ENCODE results near the gene PRKG2.
"Not testable (repeated sequence)": the region's sequence is repeated elsewhere in the genome, so short reads cannot be mapped to it uniquely, and the experiment has no call there.

Gene PRKG2

GRCh38 chr4:81214881-81215868, at the start of gene PRKG2:
Gene PRKG2 (minus strand): TSS chr4:81215222. CDS start chr4:81205047, 10,175 bp downstream.
- peak; percentile 9 for DNase-seq

DNA sequence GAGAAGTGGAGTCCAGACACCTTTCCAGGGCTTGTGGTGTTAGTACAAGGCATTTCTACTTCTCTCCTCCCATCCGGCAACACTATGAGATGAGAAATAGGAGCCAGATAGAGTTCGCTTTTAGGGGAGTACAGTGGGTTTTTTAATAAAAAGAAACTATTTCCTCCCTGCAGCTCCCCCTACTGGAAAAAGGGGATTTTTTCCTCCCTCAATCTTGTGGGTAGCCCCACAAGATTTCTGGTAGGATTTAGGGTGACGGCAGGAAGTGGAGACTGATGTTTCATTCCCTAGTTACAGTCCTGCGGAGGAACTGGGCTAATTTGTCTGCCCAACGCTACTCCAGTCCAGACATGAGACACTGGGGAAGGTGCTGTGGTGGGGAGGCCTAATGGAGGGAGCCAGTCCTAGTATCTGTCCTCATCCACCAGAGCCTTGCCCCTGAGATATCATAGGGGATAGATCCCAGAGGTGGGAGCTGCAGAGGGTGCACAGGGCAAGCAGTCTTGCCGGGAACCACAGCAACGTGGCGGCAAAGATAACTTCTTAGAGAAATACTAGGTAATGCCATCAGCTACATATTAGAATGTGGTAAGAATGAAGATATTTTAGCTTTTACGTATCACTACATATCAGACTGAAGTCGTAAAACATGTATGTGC, 45.5 kb upstream of the PRKG2 start:
- peak; percentile 35 for DNase-seq

- DNase-seq: no peak
Observed at GRCh38 chr4:81258841-81259550, 44.0 kb upstream of the PRKG2 start.

- peak; percentile 79 for DNase-seq
Observed at GRCh38 chr4:81257816-81258215, 42.8 kb upstream of the PRKG2 start.

GRCh38 chr4:81257021-81257420, 42.0 kb upstream of the PRKG2 start:
- no peak for DNase-seq

DNA sequence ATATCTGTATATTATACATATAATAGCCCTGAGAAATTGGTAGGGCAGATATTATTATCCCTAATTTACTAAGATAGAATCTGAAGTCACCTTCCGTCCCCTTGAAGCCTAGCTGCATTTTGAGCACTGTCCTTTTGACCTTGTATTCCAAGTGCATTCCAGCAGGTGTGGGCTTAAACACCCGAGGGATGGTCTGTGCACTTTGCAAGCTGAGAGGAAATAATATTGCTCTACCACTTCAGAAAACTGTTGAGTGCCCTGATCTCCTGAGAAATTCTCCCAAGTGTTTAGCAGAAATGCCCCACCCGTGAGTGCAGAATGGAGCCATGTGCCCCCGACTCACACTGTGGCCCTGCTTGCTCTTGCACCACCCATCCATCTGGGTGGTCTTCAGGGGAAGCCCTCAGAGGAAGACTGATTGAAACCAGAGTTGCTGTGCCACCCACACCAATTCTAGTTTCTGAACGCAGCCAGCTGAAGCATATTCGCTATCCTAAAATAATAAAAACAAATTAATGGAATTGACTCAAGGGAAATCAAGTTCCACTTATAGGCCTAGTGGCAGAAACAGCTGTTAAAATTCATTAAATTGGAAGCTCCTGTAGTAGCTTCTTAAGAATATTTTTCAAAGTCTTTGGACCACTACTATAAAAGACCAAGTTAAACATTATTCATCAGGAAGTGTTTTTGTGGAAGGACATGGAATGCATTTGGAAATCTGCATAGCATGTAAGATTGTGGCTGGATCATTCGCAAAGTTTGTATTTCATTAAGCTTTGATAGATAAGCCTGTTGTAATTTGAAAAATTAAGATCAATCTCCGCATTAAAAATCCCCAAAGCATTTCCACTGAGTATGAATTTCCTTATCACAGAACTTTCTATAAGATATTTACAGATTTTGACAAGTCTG, 41.3 kb upstream of the PRKG2 start:
- no peak for DNase-seq

DNA sequence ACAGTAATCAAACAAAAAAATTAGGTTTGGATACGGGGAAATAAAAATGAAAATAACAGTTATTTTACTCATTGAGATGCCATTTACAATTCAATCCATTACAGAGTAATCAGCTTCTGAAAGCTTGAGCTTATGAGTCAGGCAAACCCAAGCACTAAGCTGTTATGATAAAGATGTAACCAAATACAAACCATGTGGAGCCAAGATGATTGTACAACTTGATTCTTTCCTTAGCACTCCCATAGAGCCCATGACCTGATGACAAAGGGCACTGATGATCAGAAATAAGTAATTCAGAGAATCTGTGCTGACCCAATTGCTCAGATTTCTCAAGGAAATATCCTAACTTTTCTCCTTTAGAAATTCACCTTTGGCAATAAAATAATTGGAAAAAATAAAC, 40.5 kb upstream of the PRKG2 start:
- DNase-seq: peak; percentile 17

DNA sequence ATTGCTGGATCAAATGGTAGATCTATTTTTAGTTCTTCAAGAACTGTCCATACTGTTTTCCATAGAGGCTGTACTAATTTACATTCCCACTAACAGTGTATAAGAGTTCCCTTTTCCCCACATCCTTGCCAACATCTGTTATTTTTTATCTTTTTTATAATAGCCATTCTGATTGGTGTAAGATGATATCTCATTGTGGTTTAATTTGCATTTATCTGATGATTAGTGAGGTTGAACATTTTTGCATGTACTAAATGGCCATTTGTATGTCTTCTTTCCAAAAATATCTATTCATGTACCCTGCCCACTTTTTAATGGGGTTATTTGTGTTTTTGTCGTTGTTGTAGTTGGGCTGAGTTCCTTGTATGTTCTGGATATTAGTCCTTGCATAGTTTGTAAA, 35.4 kb upstream of the PRKG2 start:
- DNase-seq: no peak

DNA sequence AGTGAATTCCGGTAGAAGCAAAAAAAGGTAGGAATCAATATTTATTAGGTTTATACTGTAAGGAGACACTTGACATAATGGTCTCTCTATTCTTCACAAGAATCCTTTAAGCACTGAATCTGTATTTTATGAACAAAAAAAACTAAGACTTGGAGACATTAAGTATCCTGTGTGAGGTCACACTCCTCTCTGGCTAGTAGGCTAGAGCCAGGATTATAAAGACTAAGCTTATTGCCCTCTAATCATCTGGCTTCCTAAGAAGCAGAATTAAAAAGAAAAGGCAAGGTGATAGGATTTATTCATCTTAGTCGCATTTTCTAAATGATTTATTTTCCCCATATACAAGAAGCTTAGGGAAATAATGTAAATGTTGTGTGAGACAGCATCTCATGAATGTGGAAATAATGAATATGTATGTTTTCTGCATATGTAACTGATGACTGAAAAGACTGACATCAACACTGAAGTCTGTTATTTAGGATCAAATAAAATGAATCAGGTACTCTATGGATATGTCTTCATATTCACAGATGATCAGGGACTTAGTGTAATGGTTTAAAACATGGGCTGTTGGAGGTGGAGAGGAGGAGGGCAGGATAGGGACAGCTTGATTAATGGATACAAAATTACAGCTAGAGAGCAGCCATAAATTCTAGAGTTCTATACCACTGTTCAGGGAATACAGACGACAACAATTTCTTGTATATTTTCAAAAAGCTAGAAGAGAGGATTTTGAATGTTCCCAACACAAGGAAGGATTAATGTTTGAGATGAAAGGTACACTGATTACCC, 30.4 kb upstream of the PRKG2 start:
- no peak for DNase-seq

- DNase-seq: no peak
Observed at GRCh38 chr4:81237791-81238190, 22.8 kb upstream of the PRKG2 start.

DNA sequence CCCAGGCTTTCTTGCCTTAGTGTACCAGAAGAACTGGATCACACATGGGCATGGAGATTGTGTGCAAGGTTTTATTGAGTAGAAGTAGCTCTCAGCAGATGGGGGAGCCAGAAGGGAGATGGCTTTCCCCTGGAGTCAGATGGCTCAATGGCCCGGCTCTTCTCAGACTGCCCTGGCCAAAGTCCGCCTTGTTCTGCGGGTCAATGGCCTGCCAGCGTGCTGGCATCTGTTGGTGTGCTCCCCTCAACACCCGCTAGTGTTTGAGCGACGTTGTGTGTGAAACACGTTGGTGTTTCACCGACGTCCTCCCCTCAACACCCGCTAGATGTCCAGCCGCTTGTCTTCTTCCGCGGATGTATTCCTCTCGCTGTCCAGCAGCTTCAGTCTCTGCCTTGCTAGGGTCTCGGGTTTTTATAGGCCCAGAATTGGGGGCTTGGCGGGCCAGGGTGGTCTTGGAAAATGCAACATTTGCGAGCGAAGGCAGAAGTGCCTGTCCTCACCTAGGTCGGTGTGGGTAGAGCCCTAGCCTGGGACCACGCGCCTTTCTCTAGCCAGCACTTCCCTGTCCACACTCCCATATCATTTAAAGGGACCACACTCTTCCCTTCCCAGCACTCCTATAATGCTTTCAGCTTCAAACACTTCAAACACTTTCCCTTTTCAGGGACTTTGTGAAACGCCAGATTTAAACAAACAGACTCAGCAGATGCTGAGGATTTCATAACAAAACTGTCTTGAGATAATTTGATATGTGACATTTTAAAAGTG, 21.1 kb upstream of the PRKG2 start:
- no peak for DNase-seq

- DNase-seq: no peak
Observed at GRCh38 chr4:81227968-81228367, 12.9 kb upstream of the PRKG2 start.

GRCh38 chr4:81227138-81227537, 12.1 kb upstream of the PRKG2 start:
- no peak for DNase-seq

DNA sequence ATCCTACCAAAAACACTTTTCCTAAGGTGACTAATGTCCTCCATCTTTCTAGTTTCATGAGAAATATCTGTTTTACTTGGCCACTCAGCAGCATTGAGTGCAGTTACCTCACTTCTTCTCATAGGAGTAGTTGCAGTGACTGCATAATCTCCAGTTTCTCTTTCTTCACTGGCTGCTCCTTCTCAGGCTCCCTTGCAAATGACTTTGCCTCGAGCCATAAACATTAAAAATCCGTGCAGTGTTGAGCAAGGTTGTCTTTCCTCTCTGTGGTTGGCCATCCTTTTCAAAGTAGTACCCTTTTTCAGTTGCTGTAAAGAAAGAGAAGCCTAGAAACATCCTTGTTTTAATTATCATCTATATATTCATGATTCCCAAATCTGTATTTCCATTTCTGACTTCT, 10.2 kb upstream of the PRKG2 start:
- DNase-seq: no peak

DNA sequence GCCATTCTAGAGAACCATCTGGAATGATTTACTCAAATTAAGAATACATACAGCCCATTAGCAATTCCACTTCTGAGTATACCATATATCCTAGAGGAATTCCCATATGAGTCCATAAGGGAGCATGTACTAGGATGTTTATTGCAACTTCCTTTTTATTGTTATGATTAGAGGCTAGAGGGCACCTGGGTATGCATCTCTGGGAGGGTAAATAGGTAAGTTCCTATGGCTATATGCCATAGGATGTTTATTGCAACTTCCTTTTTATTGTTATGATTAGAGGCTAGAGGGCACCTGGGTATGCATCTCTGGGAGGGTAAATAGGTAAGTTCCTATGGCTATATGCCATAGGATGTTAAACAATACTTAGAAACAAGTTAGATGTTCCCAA, 7.1 kb upstream of the PRKG2 start:
- DNase-seq: not testable (repeated sequence)

DNA sequence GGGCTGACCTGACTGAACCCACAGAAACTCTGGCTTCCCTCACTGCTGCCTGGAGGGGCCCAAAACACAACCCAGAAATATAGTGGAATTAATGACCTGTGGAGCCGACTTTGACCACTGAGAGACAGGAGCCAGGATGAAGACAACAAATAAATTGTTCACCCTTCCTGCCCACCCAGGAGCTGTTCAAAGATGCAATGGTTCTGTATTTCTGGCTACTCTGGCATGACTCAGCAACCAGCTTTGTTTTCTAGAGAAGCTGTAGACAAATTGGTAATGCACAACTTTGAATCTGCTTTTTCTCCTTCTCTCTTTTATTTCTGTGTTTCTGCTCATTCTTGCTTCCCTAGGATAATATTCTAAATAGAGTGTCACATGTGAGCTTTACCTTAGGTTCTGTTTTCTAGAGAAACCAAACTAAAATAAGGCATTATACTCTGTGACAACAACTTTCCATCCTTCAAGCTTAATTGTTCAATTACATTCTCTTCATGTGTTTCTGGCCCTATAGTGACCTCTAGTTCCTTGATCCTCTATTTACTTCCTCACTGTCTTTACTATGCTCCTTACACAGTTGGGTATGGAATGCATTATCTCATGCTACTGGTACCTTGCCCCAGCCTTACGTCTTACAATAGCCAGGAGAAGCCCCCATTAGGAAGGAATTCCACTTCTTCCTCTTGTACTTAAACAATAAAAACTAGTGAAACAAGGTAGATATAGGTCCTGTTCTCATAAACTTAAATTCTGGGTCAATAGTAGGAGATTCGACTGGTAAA, 6.5 kb upstream of the PRKG2 start:
- no peak for DNase-seq

DNA sequence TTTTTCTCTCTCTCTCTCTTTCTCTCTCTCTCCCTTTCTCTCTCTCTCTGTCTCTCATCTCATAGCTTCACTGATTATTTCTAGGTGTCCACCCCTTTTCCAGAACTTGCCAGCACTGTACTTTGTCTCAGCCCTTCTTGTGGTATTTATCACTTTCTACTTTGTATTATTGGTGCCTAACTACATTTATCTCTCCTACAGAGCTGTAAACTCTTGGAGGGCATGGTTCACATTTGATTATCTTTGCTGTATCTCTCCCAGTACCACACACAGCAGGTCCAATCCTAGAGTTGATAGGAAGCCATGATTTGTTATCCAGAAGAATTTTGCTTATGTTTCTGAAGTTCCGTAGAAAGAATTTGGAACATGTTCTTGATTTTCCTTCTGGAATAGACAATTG, 5.2 kb upstream of the PRKG2 start:
- no peak for DNase-seq

- DNase-seq: no peak
Observed at GRCh38 chr4:81218206-81218605, 3.2 kb upstream of the PRKG2 start.

DNA sequence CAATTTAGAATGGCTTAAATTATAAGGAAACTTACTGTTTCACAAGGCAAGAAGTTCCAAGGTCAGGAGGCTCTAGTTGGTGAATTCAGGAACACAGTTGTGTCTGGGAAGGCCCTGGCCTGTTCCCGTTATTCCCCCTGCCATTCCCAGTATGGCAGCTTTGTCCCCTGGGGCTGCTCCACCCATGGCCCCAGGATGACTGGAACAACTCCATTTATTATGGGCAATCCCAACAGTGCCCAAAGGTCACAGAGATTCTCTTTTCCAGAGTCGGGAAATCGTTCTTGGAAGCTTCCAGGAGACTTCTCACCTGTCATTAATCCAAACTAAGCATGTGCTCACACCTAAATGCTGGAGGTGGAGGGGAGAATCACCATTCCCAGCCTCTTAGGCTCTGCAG, 2.8 kb upstream of the PRKG2 start:
- DNase-seq: no peak

- peak; percentile 20 for DNase-seq
Observed at GRCh38 chr4:81215931-81216330, 909 bp upstream of the PRKG2 start.

Data from hematopoietic multipotent progenitor cell treated with erythropoietin and hydrocortisone succinate and interleukin-3 and kit ligand, for 8 days (in vitro differentiated cells).